ENCODE data around the gene RAI14.

Gene RAI14

GRCh38 chr5:34771076-34771475 lies 114.9 kb downstream of the RAI14 start:
- TF ChIP-seq SIN3A (IDR thresholded peaks at IDR 0.05; ENCODE audit: borderline replicate concordance, insufficient read depth, low read length) (no peak), REST (IDR thresholded peaks at IDR 0.05; ENCODE audit: insufficient read depth in 1 of 2, low read depth in 2 of 2, low read length in 2 of 2) (no peak), TAF1 (IDR thresholded peaks at IDR 0.05; ENCODE audit: borderline replicate concordance, insufficient read depth, low read length) (no peak), POLR2AphosphoS5 (IDR thresholded peaks at IDR 0.05; ENCODE audit: low read depth, low read length) (no peak), FOXP2 (optimal IDR thresholded peaks at IDR 0.05; ENCODE audit: borderline replicate concordance, extremely low read depth, extremely low read length, insufficient read depth) (no peak)

GRCh38 chr5:34772267-34773098 lies 116.4 kb downstream of the RAI14 start:
- no peak for TF ChIP-seq TAF1 (IDR thresholded peaks at IDR 0.05; ENCODE audit: borderline replicate concordance, insufficient read depth, low read length)
- TF ChIP-seq POLR2AphosphoS5 (IDR thresholded peaks at IDR 0.05; ENCODE audit: low read depth, low read length): no peak
- no peak for TF ChIP-seq SIN3A (IDR thresholded peaks at IDR 0.05; ENCODE audit: borderline replicate concordance, insufficient read depth, low read length)
- TF ChIP-seq REST (IDR thresholded peaks at IDR 0.05; ENCODE audit: insufficient read depth in 1 of 2, low read depth in 2 of 2, low read length in 2 of 2): no peak
- no peak for TF ChIP-seq FOXP2 (optimal IDR thresholded peaks at IDR 0.05; ENCODE audit: borderline replicate concordance, extremely low read depth, extremely low read length, insufficient read depth)

GRCh38 chr5:34774139-34774538 lies 118.0 kb downstream of the RAI14 start:
- no peak for TF ChIP-seq REST (IDR thresholded peaks at IDR 0.05; ENCODE audit: insufficient read depth in 1 of 2, low read depth in 2 of 2, low read length in 2 of 2)
- no peak for TF ChIP-seq SIN3A (IDR thresholded peaks at IDR 0.05; ENCODE audit: borderline replicate concordance, insufficient read depth, low read length)
- TF ChIP-seq FOXP2 (optimal IDR thresholded peaks at IDR 0.05; ENCODE audit: borderline replicate concordance, extremely low read depth, extremely low read length, insufficient read depth): no peak

GRCh38 chr5:34775886-34776285 lies 119.8 kb downstream of the RAI14 start:
- no peak for TF ChIP-seq REST (IDR thresholded peaks at IDR 0.05; ENCODE audit: insufficient read depth in 1 of 2, low read depth in 2 of 2, low read length in 2 of 2)
- no peak for TF ChIP-seq TAF1 (IDR thresholded peaks at IDR 0.05; ENCODE audit: borderline replicate concordance, insufficient read depth, low read length)
- no peak for TF ChIP-seq FOXP2 (optimal IDR thresholded peaks at IDR 0.05; ENCODE audit: borderline replicate concordance, extremely low read depth, extremely low read length, insufficient read depth)
- TF ChIP-seq POLR2AphosphoS5 (IDR thresholded peaks at IDR 0.05; ENCODE audit: low read depth, low read length): no peak
- TF ChIP-seq SIN3A (IDR thresholded peaks at IDR 0.05; ENCODE audit: borderline replicate concordance, insufficient read depth, low read length): no peak

All from PFSK-1 (cell line).